Parathyroid adenoma (tissue), 2 donors: Measurements from ENCODE around the gene MXRA5.

Experiments used
- H2AFZ ChIP-seq: fragments of 300-600 bp; sonication (generic); one replicate; pipeline ENCODE4 v1.7.0; 2017; ENCODE audit warnings: antibody characterized with exemption, mild to moderate bottlenecking
- H3K27ac ChIP-seq: fragments of 300-600 bp; sonication (generic); one replicate; pipeline ENCODE4 v1.7.0; 2017
- H3K27me3 ChIP-seq: fragments of 300-600 bp; sonication (generic); one replicate; pipeline ENCODE4 v1.7.0; 2017; ENCODE audit warnings: low read length; ENCODE audit not compliant: control insufficient read depth, insufficient read depth
- H3K36me3 ChIP-seq: fragments of 300-600 bp; sonication (generic); one replicate; pipeline ENCODE4 v1.7.0; 2017; ENCODE audit warnings: low read length; ENCODE audit not compliant: control insufficient read depth, insufficient read depth
- H3K4me1 ChIP-seq: fragments of 300-600 bp; sonication (generic); one replicate; pipeline ENCODE4 v1.7.0; 2017; ENCODE audit warnings: control low read depth
- H3K4me2 ChIP-seq: fragments of 300-600 bp; sonication (generic); one replicate; pipeline ENCODE4 v1.7.0; 2017; ENCODE audit warnings: low read length
- H3K4me3 ChIP-seq: fragments of 300-600 bp; sonication (generic); one replicate; pipeline ENCODE4 v1.7.0; 2017; ENCODE audit warnings: low read depth, low read length
- H3K79me2 ChIP-seq: fragments of 300-600 bp; sonication (generic); one replicate; pipeline ENCODE4 v1.7.0; 2017; ENCODE audit warnings: control low read depth
- H3K9ac ChIP-seq: fragments of 300-600 bp; sonication (generic); one replicate; pipeline ENCODE4 v1.7.0; 2017; ENCODE audit warnings: mild to moderate bottlenecking
- H3K9me3 ChIP-seq: fragments of 300-600 bp; sonication (generic); one replicate; pipeline ENCODE4 v1.7.0; 2017; ENCODE audit warnings: low read length; ENCODE audit not compliant: control insufficient read depth
- TF ChIP-seq, protein P1 (sequence below): fragments of 300-600 bp; sonication (generic); IDR thresholded peaks from one replicate; pipeline ENCODE4 v1.7.0; 2017; ENCODE audit warnings: antibody characterized with exemption, mild to moderate bottlenecking
- donor health status: primary hyperparathyroidism.

The MXRA5 gene

DNA sequence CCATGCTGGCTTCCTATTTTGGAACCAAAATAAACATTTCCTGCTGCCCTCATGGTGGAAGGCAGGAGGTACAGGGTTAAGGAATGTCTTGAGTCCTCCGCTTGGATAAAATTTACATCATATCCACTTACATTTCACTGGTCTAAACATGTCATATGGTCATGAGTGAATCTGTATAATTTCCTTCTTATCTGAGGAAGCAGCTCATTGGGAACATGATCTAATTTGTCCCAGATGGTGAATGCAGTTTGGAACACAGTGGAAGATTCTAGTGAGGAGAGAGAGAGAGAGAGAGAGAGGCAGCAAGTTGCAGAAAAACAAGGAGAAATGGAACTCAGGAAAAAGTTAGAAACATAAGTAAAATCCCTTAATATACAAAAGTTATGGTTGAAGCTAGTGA, 46.8 kb downstream of the MXRA5 start:
- Histone ChIP-seq H3K79me2 (no peaks in the 10 kb centered on the region), H3K27ac (no peak overlapping the region), H2AFZ (no peak overlapping the region), H3K9ac (no peak overlapping the region), H3K9me3 (no peaks in the 10 kb centered on the region), H3K4me1 (no peaks in the 10 kb centered on the region), H3K27me3 (no peaks in the 10 kb centered on the region), H3K4me2 (no peak overlapping the region), H3K36me3 (no peaks in the 10 kb centered on the region), H3K4me3 (no peak overlapping the region)
- TF ChIP-seq, protein P1, sequence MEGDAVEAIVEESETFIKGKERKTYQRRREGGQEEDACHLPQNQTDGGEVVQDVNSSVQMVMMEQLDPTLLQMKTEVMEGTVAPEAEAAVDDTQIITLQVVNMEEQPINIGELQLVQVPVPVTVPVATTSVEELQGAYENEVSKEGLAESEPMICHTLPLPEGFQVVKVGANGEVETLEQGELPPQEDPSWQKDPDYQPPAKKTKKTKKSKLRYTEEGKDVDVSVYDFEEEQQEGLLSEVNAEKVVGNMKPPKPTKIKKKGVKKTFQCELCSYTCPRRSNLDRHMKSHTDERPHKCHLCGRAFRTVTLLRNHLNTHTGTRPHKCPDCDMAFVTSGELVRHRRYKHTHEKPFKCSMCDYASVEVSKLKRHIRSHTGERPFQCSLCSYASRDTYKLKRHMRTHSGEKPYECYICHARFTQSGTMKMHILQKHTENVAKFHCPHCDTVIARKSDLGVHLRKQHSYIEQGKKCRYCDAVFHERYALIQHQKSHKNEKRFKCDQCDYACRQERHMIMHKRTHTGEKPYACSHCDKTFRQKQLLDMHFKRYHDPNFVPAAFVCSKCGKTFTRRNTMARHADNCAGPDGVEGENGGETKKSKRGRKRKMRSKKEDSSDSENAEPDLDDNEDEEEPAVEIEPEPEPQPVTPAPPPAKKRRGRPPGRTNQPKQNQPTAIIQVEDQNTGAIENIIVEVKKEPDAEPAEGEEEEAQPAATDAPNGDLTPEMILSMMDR, result no peak

DNA sequence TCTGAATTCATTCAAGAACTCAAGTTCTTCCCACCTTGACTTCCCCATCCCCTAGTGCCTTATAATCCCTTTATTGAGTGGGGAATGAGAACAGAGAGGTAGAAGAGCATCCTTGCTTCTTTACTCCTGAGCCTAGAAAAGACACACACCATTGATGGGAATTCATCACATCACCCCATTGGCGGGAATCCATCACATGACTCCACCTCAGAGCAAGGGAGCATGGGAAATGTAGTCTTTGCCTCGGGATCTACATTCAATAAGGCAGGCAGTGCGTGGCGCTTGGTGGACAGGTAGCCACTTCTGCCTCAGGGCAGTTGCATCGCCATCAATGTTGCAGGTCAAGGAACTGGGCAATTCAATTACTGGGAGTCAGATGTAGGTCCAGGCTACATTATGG, 50.7 kb downstream of the MXRA5 start:
- H3K4me3 ChIP-seq, result no peak overlapping the region
- no peaks in the 10 kb centered on the region for H3K79me2 ChIP-seq
- H3K27ac ChIP-seq, result no peak overlapping the region
- no peak overlapping the region for H2AFZ ChIP-seq
- H3K36me3 ChIP-seq, result no peaks in the 10 kb centered on the region
- TF ChIP-seq, protein P1, result no peak
- H3K4me2 ChIP-seq, result no peak overlapping the region
- no peak overlapping the region for H3K9ac ChIP-seq
- no peaks in the 10 kb centered on the region for H3K9me3 ChIP-seq
- no peaks in the 10 kb centered on the region for H3K27me3 ChIP-seq
- no peaks in the 10 kb centered on the region for H3K4me1 ChIP-seq

DNA sequence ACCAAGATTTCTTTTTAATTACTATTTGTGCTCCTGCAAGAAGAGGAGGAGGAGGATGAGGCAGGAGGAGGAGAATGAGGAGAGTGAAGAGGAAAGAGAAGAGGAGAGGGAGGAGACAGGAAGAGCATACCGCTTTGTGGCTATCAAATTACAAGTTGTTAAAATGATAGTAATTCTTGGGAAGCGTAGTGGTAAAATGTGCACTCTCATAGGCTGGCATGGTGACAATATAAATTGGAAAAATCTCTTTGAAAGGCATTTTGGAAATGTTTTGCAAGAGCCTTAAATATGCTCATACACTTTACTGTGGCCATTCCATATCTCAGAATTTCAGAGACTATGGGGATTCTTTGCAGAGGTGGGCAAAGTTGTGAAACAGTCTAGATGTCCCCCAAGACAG, 53.2 kb downstream of the MXRA5 start:
- no peaks in the 10 kb centered on the region for H3K79me2 ChIP-seq
- TF ChIP-seq, protein P1, result no peak

DNA sequence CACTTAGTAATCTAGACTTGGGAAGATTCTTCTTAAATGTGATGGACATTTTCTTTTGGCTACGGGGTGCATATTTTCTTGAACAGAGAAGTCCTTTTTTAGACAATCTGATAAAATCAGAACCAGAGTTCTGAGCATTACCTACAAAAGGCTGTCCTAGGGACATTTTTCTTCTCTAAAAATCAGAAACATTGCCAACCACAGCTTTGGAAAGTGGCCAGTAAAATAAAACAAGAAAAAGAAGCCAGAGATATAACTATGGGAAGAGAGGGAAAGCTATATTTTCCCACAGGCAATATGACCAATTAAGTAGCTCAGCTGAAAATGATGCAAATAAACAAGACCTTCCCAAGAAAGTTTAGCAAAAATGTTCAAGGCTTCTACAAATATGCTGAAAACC, 55.9 kb downstream of the MXRA5 start:
- H3K79me2 ChIP-seq, result no peaks in the 10 kb centered on the region
- no peaks in the 10 kb centered on the region for H3K9me3 ChIP-seq
- H3K27me3 ChIP-seq, result no peaks in the 10 kb centered on the region
- no peak overlapping the region for H3K9ac ChIP-seq
- no peaks in the 10 kb centered on the region for H3K36me3 ChIP-seq
- H3K4me1 ChIP-seq, result no peaks in the 10 kb centered on the region
- H2AFZ ChIP-seq, result no peak overlapping the region
- H3K4me2 ChIP-seq, result no peak overlapping the region
- TF ChIP-seq, protein P1, result no peak
- H3K4me3 ChIP-seq, result no peak overlapping the region
- no peak overlapping the region for H3K27ac ChIP-seq

More for the DNA sequence above, 53.2 kb downstream of the MXRA5 start:
- no peak overlapping the region for H3K4me3 ChIP-seq
- H3K27ac ChIP-seq, result no peak overlapping the region
- no peak overlapping the region for H3K4me2 ChIP-seq
- no peaks in the 10 kb centered on the region for H3K36me3 ChIP-seq
- no peaks in the 10 kb centered on the region for H3K9me3 ChIP-seq
- H2AFZ ChIP-seq, result no peak overlapping the region
- H3K9ac ChIP-seq, result no peak overlapping the region
- H3K27me3 ChIP-seq, result no peaks in the 10 kb centered on the region
- no peaks in the 10 kb centered on the region for H3K4me1 ChIP-seq

DNA sequence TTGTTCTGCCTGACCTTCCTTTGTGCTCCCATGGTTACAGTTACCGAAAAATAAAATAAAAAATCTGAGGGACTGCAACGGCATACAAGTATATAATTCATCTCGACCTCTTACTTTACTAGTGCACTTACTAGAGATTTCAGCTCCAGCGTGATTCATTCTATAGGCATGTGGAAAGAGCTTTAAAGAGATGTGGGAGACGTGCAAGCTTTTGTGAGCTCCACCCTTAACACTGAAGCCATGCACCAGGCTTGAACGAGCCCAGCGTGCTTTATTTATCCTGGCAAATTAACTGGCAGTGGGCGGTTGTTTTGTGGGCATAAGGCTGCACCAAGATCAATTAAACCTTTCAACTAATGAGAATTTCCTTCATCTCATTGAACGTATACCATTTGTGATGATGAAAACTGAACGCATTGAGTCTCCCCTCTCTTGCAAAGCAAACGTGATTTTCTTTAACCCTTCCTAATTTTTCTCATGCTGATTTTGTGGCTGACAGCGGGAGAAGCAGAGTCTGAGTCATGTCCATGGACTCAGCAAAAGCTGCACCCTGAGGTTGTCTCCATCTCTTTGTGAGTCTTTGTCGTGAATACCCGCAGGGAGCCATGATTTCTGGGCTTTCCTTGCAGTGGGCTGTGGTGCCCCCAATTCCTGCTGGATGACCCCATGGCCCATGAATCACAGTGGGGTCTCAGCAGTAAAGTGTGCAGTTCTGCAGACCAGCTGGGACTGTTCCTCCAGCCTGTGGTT, 60.1 kb downstream of the MXRA5 start:
- Histone ChIP-seq H3K9ac (no peak overlapping the region), H3K79me2 (no peaks in the 10 kb centered on the region), H3K27me3 (no peaks in the 10 kb centered on the region), H3K4me1 (no peaks in the 10 kb centered on the region), H3K4me3 (no peak overlapping the region), H3K4me2 (no peak overlapping the region), H3K9me3 (no peaks in the 10 kb centered on the region), H3K27ac (no peak overlapping the region), H3K36me3 (no peaks in the 10 kb centered on the region), H2AFZ (no peak overlapping the region)
- TF ChIP-seq, protein P1, result no peak
